Activated T-cell treated with anti-CD3 and anti-CD28 coated beads, Interleukin-2, amount 50 U/mL, for 24 hours (primary cell): ENCODE measurements around the gene UBE2G1.
"Not testable (repeated sequence)": the region's sequence is repeated elsewhere in the genome, so short reads cannot be mapped to it uniquely, and the experiment has no call there.

Source experiments
- DNase-seq: peaks from one replicate; pipeline ENCODE4 v3.0.0-alpha.2; 2020
- H3K27ac Mint-ChIP-seq: 2 replicates; pipeline ENCODE4 v1.8.0; 2020; ENCODE audit warnings: mild to moderate bottlenecking, mixed read lengths
- H3K27me3 Mint-ChIP-seq: 2 replicates; pipeline ENCODE4 v1.8.0; 2020; ENCODE audit warnings: mixed read lengths
- H3K36me3 Mint-ChIP-seq: 2 replicates; pipeline ENCODE4 v1.8.0; 2020; ENCODE audit warnings: low read depth, mixed read lengths
- H3K4me1 Mint-ChIP-seq: 2 replicates; pipeline ENCODE4 v1.8.0; 2020; ENCODE audit warnings: low read depth, mixed read lengths
- H3K4me3 Mint-ChIP-seq: 2 replicates; pipeline ENCODE4 v1.8.0; 2020; ENCODE audit warnings: mild to moderate bottlenecking, moderate library complexity, mixed read lengths
- H3K9me3 Mint-ChIP-seq: 2 replicates; pipeline ENCODE4 v1.8.0; 2020; ENCODE audit warnings: mixed read lengths

The UBE2G1 gene

GRCh38 chr17:4362141-4362540 is 4.3 kb downstream of the UBE2G1 start:
- Mint-ChIP-seq H3K27me3 (no peaks in the 10 kb centered on the region), H3K27ac (peak overlapping the region; percentile 65), H3K9me3 (no peaks in the 10 kb centered on the region), H3K4me1 (peaks cover 66% of the 10 kb centered on the region), H3K36me3 (peaks cover 41% of the 10 kb centered on the region), H3K4me3 (peak overlapping the region; percentile 8)
- DNase-seq = no peak

- peaks cover 33% of the 10 kb centered on the region for H3K36me3 Mint-ChIP-seq
- H3K27ac Mint-ChIP-seq = no peak overlapping the region
- no peak for DNase-seq
- H3K4me3 Mint-ChIP-seq = no peak overlapping the region
- no peaks in the 10 kb centered on the region for H3K27me3 Mint-ChIP-seq
- peaks cover 64% of the 10 kb centered on the region for H3K4me1 Mint-ChIP-seq
- no peaks in the 10 kb centered on the region for H3K9me3 Mint-ChIP-seq
These were observed 8.3 kb downstream of the UBE2G1 start for GRCh38 chr17:4358154-4358553.

- Mint-ChIP-seq H3K27me3 (no peaks in the 10 kb centered on the region), H3K4me3 (no peak overlapping the region), H3K4me1 (peaks cover 60% of the 10 kb centered on the region), H3K9me3 (no peaks in the 10 kb centered on the region), H3K27ac (no peak overlapping the region), H3K36me3 (peaks cover 29% of the 10 kb centered on the region)
- DNase-seq = no peak
These were observed 8.8 kb downstream of the UBE2G1 start for GRCh38 chr17:4357671-4358070.

- Mint-ChIP-seq H3K36me3 (peaks cover 24% of the 10 kb centered on the region), H3K27me3 (no peaks in the 10 kb centered on the region), H3K4me3 (no peak overlapping the region), H3K9me3 (no peaks in the 10 kb centered on the region), H3K4me1 (peaks cover 57% of the 10 kb centered on the region), H3K27ac (no peak overlapping the region)
- DNase-seq = no peak
These were observed 9.3 kb downstream of the UBE2G1 start for GRCh38 chr17:4357030-4357628.

- H3K4me1 Mint-ChIP-seq = peaks cover 54% of the 10 kb centered on the region
- peaks cover 10% of the 10 kb centered on the region for H3K36me3 Mint-ChIP-seq
- H3K4me3 Mint-ChIP-seq = no peak overlapping the region
- H3K27ac Mint-ChIP-seq = peak overlapping the region; percentile 29
- H3K27me3 Mint-ChIP-seq = no peaks in the 10 kb centered on the region
- no peak for DNase-seq
- H3K9me3 Mint-ChIP-seq = no peaks in the 10 kb centered on the region
These were observed 11.5 kb downstream of the UBE2G1 start for GRCh38 chr17:4354862-4355514.

GRCh38 chr17:4354206-4354605 is 12.3 kb downstream of the UBE2G1 start:
- Mint-ChIP-seq H3K4me3 (no peak overlapping the region), H3K9me3 (no peaks in the 10 kb centered on the region), H3K4me1 (peaks cover 48% of the 10 kb centered on the region), H3K36me3 (peaks cover 12% of the 10 kb centered on the region), H3K27me3 (no peaks in the 10 kb centered on the region), H3K27ac (peak overlapping the region; percentile 29)
- no peak for DNase-seq

GRCh38 chr17:4350214-4350613 is 16.3 kb downstream of the UBE2G1 start:
- not testable (repeated sequence) for DNase-seq, H3K27me3 Mint-ChIP-seq, H3K36me3 Mint-ChIP-seq

GRCh38 chr17:4345581-4346252 is 20.8 kb downstream of the UBE2G1 start:
- peaks cover 30% of the 10 kb centered on the region for H3K4me1 Mint-ChIP-seq
- DNase-seq = no peak
- peak overlapping the region; percentile 35 for H3K27ac Mint-ChIP-seq
- H3K36me3 Mint-ChIP-seq = peaks cover 10% of the 10 kb centered on the region
- H3K9me3 Mint-ChIP-seq = no peaks in the 10 kb centered on the region
- H3K27me3 Mint-ChIP-seq = no peaks in the 10 kb centered on the region
- H3K4me3 Mint-ChIP-seq = no peak overlapping the region

More at GRCh38 chr17:4350214-4350613, 16.3 kb downstream of the UBE2G1 start:
- H3K27ac Mint-ChIP-seq, H3K9me3 Mint-ChIP-seq, H3K4me3 Mint-ChIP-seq: not testable (repeated sequence)
- H3K4me1 Mint-ChIP-seq = peaks cover 46% of the 10 kb centered on the region

GRCh38 chr17:4344926-4345325 is 21.5 kb downstream of the UBE2G1 start:
- Mint-ChIP-seq H3K4me3 (no peak overlapping the region), H3K9me3 (no peaks in the 10 kb centered on the region), H3K36me3 (peaks cover 10% of the 10 kb centered on the region), H3K27ac (no peak overlapping the region), H3K4me1 (peaks cover 36% of the 10 kb centered on the region), H3K27me3 (no peaks in the 10 kb centered on the region)
- no peak for DNase-seq

GRCh38 chr17:4342535-4342934 is 23.9 kb downstream of the UBE2G1 start:
- Mint-ChIP-seq H3K27me3 (no peaks in the 10 kb centered on the region), H3K36me3 (peaks cover 6% of the 10 kb centered on the region), H3K9me3 (no peaks in the 10 kb centered on the region), H3K4me1 (peaks cover 36% of the 10 kb centered on the region), H3K27ac (no peak overlapping the region), H3K4me3 (no peak overlapping the region)
- DNase-seq = no peak

- peaks cover 41% of the 10 kb centered on the region for H3K4me1 Mint-ChIP-seq
These were observed 24.9 kb downstream of the UBE2G1 start for GRCh38 chr17:4341616-4341977.

GRCh38 chr17:4340914-4341615 is 25.4 kb downstream of the UBE2G1 start:
- no peaks in the 10 kb centered on the region for H3K27me3 Mint-ChIP-seq
- DNase-seq = no peak
- H3K27ac Mint-ChIP-seq = no peak overlapping the region
- peaks cover 39% of the 10 kb centered on the region for H3K4me1 Mint-ChIP-seq
- H3K36me3 Mint-ChIP-seq = peaks cover 6% of the 10 kb centered on the region
- H3K4me3 Mint-ChIP-seq = no peak overlapping the region
- no peaks in the 10 kb centered on the region for H3K9me3 Mint-ChIP-seq

More at GRCh38 chr17:4341616-4341977, 24.9 kb downstream of the UBE2G1 start:
- H3K27me3 Mint-ChIP-seq = no peaks in the 10 kb centered on the region
- peaks cover 6% of the 10 kb centered on the region for H3K36me3 Mint-ChIP-seq
- DNase-seq = no peak
- H3K27ac Mint-ChIP-seq = no peak overlapping the region
- H3K9me3 Mint-ChIP-seq = no peaks in the 10 kb centered on the region
- no peak overlapping the region for H3K4me3 Mint-ChIP-seq

- Mint-ChIP-seq H3K27ac (peak overlapping the region; percentile 62), H3K4me3 (peak overlapping the region; percentile 21), H3K4me1 (peaks cover 57% of the 10 kb centered on the region), H3K27me3 (no peaks in the 10 kb centered on the region), H3K9me3 (no peaks in the 10 kb centered on the region), H3K36me3 (peaks cover 9% of the 10 kb centered on the region)
- DNase-seq = no peak
These were observed 31.5 kb downstream of the UBE2G1 start for GRCh38 chr17:4334776-4335584.

GRCh38 chr17:4334332-4334731 is 32.1 kb downstream of the UBE2G1 start:
- Mint-ChIP-seq H3K36me3 (peaks cover 12% of the 10 kb centered on the region), H3K4me3 (peak overlapping the region; percentile 11), H3K27ac (peak overlapping the region; percentile 62), H3K4me1 (peaks cover 59% of the 10 kb centered on the region), H3K9me3 (no peaks in the 10 kb centered on the region), H3K27me3 (no peaks in the 10 kb centered on the region)
- DNase-seq = no peak
